Kidney tubule cell (primary cell): ENCODE results near the gene LEKR1.
A peak's percentile ranks its signal among the peaks of the same experiment; 100 is the strongest.
"Not testable (repeated sequence)": the region's sequence is repeated elsewhere in the genome, so short reads cannot be mapped to it uniquely, and the experiment has no call there.

Experiments
- DNase-seq: peaks from one replicate; pipeline ENCODE4 v3.0.0-alpha.2; 2018; ENCODE audit warnings: low spot score

The LEKR1 gene

DNA sequence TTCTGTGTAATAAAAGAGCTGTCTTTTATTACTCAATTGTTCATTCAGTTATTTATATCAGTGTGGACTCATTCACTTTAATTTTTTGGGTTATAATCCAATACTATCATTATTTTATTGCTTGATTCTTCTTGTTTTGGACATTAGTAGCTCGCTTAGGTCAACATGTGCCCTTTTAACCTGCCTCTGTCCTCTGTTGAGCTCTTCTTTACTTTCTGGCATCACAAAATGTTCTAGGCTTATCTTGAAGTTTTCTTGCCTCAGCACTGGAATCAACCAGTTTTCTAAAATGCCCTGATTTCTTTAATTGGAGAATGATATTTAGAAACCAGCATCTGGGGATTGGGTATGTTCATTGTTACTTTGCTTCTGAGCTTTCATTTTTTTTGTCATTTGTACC is 82.2 kb downstream of the LEKR1 start:
- DNase-seq = no peak

GRCh38 chr3:156910022-156910421 is 83.9 kb downstream of the LEKR1 start:
- no peak for DNase-seq

- DNase-seq = not testable (repeated sequence)
Measured at GRCh38 chr3:156910831-156911230, 84.7 kb downstream of the LEKR1 start.

GRCh38 chr3:156914300-156914699 is 88.1 kb downstream of the LEKR1 start:
- not testable (repeated sequence) for DNase-seq

DNA sequence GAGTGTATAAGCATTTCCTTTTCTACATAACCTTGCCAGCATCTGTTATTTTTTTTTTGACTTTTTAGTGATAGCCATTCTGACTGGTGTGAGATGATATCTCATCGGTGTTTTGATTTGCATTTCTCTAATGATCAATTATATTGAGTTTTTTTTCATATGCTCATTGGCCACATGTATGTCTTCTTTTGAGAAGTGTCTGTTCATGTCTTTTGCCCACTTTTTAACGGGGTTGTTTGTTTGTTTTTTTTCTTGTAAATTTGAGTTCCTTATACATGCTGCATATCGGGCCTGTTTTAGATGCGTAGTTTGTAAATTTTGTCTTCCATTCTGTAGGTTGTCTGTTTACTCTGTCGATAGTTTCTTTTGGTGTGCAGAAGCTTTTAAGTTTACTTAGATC is 89.2 kb downstream of the LEKR1 start:
- DNase-seq = no peak

GRCh38 chr3:156918746-156919145 is 92.6 kb downstream of the LEKR1 start:
- no peak for DNase-seq

DNA sequence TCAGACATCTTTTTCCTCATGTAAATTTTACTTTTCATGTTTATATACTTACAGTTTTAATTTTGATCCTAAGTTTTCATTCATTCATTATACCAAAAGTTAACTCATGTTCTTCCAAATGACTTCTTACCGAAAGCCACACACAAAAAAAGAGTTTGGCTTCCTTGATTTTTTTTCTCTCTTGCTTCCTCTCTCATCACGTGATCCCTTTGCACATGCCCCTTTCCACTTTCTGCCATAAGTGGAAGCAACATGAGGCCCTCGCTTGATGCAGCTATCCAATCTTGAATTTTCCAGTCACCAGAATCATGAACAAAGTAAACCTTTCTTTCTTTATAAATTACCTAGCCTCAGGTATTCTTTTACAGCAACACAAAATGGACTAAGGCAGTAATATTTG is 93.7 kb downstream of the LEKR1 start:
- no peak for DNase-seq

DNA sequence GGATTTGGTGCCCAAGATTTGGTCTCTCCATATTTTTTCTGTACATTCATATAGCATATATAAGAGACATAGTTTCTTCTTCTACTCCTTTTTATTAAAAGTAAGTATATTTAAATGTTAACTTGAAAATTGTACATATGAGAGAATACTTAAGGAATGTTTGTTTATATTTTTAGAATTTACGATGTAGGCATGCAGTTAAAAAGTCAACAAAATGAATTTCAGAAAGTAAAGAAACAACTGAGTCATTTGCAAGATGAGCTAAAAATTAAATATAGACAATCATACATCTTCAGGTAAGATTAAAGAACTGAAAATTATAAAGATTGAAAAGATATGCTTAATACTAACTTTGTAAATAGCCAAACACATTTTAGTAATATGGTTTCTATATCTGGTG is 94.2 kb downstream of the LEKR1 start:
- no peak for DNase-seq

DNA sequence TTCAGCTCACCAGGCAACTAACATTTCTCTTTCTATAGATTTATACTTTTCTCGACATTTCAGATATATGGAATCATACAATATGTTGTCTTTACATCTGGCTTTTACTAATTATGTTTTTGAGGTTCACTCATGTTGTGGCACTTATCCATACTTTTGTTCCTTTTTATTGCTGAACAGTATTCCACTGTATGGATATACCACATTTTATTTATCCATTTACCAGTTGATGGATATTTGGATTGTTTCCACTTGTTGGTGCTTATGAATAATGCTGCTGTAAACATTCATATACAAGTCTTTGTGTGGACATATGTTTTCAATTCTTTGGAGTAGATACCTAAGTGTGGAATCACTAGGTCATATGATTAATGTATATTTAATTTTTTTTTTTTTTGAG is 97.2 kb downstream of the LEKR1 start:
- DNase-seq = no peak

DNA sequence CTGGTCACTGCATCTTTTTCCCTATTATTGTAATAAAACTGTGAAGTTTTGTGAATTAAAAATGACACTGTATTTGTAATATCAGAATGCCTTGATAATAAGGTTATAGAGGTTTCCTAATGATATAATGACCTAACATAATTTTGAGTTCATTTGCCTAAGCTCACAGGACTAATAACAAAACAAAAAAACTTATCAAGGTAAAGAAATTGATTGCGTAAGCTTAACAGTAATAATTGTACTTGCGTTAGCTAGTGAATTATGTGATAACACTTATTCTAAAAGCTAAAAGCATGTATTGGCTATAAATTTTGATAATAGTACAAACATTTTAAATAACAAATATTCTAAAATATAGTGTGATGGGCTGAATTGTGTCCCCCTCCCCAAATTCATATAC is 112.6 kb downstream of the LEKR1 start:
- DNase-seq = no peak

DNA sequence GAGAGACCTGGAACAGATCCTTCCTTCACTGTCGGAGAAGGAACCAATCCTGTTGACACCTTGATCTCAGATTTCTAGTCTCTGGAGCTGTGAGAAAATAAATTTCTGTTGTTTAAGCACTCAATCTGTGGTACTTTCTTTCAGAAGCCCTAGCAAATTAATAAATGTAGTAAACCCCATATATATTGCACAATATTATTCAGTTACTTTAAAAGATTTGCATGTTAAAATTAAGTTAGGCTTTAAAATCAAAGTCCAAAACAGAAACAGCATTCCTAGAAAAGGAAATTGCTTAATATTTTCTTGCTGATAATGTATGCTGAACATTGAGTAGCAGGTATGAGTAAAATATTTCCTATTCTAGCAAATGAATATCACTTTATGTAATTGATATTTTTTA is 113.2 kb downstream of the LEKR1 start:
- DNase-seq = no peak

DNA sequence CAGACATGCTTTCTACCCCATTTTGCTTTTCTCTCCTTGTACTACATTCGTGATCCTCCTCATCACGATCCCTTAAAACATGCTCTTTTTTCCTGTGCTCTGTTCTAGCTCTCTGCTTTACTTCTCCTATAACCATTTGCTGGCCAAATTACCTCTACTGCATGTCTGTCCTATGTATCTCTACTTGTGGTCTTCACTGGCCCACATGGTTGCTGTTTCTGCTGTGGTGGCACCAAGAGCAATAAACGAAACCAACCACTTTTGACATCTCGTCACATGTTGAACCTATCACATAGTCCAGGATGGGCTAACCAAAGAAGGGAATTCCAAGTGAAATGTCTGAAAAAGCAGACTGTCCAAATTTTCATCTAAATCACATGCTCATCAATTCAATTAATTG is 115.2 kb downstream of the LEKR1 start:
- no peak for DNase-seq

GRCh38 chr3:156948402-156949210 is 122.5 kb downstream of the LEKR1 start:
- no peak for DNase-seq

- DNase-seq = no peak
Measured at GRCh38 chr3:156952011-156952410, 125.9 kb downstream of the LEKR1 start.

DNA sequence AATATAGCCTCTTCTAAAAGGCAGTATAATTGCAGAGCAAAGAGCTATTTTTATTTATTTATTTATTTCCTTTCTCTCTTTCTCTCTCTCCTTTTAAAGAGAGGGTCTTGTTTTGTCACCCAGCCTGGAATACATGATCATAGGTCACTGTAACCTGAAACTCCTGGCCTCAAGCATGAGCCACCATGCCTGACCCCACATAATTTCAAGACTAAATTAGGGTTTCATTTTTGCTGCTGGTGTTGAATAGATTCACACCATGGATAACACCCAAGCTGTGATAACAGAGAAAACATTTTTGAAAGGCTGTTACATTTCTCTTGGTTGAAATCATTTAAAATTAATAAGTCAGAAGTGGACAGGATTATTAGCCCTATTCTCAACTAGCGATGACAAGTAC is 131.6 kb downstream of the LEKR1 start:
- no peak for DNase-seq

DNA sequence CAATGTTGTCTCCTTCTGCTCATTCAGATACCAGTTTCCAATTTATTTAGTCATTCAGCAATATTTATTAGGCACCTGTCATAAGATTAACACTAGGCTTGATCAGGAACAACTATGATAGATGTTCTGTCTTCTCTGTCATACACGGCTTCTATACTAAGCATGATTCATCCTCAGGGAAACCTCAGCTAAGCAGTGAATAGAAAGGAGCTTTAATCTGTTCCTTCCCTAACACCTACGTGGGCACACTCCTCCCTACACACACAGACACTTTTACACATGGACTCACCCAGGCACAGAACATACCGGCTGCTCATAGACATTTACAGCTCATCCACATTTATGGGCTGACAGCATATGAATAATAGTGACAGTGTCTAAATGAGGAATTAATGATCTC is 136.9 kb downstream of the LEKR1 start:
- DNase-seq = no peak

- no peak for DNase-seq
Measured at GRCh38 chr3:156964577-156964976, 138.4 kb downstream of the LEKR1 start.

DNA sequence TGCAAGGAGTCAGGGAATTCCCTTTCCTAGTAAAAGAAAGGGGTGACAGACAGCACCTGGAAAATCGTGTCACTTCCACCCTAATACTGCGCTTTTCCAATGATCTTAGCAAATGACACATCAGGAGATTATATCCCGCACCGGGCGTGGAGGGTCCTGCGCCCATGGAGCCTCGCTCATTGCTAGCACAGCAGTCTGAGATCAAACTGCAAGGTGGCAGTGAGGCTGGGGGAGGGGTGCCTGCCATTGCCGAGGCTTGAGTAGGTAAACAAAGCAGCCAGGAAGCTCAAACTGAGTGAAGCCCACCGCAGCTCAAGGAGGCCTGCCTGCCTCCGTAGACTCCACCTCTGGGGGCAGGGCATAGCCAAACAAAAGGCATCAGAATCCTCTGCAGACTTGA is 140.2 kb downstream of the LEKR1 start:
- DNase-seq = not testable (repeated sequence)

DNA sequence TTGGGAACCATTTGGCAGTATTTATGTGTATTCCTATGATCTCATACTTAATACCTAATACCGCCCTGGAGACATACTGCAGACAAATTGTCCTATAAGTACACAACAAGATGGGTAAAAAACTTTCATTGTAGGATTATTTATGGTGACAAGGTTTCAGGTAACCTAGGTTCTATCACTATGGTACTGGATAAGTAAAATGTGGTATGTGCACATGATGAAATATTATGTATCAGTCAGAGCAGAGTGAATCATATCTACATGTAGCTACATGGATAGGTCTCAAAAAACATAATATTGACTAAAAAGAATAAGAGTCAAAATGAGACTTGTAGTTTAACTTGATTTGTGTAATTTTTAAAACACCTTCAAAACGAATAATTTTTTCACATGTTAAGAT is 147.8 kb downstream of the LEKR1 start:
- DNase-seq = no peak

DNA sequence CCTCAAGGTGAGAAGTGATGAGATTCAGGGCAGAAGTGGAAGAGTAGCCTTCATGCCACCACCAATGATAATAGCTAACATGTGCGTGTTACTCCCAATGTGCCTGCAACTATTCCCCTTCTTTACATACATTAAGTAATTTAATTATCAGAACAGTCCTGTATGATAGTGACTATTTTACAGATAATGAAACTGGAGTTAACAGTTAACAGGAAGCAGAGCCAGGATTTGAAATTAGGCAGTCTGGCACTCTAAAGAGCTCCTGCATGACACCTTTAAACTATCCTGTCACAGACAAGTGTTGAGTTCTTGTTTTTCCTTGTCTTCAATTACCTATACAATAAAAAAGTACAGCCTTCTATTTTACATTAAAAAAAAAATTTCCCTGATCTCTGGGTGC is 148.8 kb downstream of the LEKR1 start:
- DNase-seq = no peak

DNA sequence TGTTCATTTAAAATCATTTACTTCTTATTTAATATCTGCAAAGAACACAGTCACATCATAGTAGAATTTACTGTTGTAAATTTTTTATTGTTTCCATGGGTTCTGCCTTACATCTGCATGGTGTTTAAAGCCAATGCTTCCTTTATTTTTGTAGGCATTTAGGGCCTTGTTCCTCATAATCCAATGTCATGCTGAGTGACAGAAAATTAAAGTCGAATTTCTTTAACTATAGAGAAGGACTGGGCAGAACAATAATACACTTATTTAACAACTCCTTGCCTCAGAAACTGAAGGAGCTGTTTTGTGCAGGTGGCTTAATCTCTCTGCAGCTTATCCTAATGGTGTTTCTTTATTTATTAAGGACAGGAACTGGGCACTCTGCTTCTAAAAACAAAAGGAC is 149.6 kb downstream of the LEKR1 start:
- DNase-seq = no peak

DNA sequence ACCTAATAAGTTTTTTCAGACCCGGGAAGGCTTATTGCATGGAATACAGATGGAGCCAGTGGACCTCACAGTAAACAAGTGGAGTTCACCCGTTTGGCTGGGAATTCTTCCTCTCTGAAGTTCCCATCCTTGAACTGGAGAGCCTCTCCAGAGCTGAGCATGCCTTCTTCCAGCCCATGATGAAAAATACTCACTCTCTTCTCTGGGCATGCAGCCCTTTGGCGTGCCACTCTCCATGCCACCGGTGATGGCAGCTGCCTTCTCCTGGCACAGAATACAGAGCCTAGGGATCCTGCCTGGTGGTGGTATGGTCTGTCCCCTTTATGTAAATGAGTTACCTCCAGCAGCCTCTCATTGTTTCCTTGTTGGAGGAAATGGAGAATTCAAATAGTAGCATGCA is 150.8 kb downstream of the LEKR1 start:
- DNase-seq = no peak

- peak; percentile 25 for DNase-seq
Measured at GRCh38 chr3:156978481-156978961, 152.4 kb downstream of the LEKR1 start.

DNA sequence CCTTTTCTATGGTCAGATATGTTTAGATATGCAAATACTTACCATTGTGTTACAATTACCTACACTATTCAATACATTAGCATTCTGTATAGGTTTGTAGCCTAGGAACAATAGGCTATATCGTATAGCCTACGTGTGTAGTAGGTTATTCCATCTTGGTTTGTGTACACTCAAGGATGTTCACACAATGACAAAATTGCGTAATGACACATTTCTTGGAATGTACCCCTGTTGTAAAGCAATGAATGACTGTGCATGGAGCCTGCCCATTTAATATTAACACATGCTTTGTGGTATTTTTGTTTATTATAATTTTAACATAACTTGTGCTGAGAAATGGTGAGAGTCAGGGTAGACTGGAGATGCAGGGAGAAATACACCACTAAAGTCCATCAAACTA is 154.9 kb downstream of the LEKR1 start:
- no peak for DNase-seq
